ENCODE data around the gene HIVEP2.
A peak's percentile ranks its signal among the peaks of the same experiment; 100 is the strongest.

HIVEP2 gene

DNA sequence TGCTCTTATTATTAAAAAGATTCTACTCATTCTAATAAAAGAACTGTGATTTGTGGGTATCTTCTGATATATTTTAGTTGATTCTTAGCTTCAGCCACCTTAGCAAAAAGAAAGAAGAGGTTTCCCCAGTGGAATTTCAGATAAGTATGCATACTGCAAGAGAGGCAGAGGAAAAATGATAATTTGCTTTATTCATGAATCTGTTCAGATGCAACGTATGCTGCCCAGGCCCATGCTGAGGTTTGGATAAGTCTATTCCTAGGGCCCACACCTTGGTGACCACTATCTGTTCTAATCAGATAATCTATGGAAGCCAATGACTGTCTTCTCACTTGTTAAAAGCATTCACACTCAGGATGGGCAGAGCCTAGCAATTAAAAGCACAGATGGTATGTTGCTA is 194.0 kb downstream of the HIVEP2 start:
- peaks cover 13% of the 10 kb centered on the region for H3K4me1 Mint-ChIP-seq
- H3K27ac Mint-ChIP-seq = peak overlapping the region; percentile 54
- DNase-seq (ENCODE audit: low spot score in 2 of 2) (no peak), ATAC-seq (no peak)
- H3K9me3 Mint-ChIP-seq = no peaks in the 10 kb centered on the region
- H3K36me3 Mint-ChIP-seq = peaks cover 39% of the 10 kb centered on the region
- H3K4me3 Mint-ChIP-seq = no peak overlapping the region

DNA sequence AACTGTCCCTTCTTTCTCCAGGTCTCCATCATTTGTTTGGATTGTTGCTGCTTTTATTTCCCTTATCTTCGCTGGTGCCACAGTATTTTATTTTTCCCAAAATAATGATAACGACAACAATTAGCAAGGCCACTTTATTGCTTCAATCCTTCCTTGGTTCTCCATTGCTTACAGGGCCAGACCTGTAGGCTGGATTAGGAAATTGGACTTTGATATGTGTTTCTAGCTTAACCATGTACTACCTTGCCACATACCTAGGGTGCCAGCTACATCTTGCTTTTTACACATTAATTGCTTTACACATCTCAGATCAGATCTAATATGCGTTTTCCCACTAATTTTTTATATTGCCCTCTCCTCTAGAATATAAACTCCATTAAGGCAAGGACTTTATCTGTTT is 195.4 kb downstream of the HIVEP2 start:
- Mint-ChIP-seq H3K4me3 (no peak overlapping the region), H3K4me1 (peaks cover 6% of the 10 kb centered on the region), H3K27ac (peak overlapping the region; percentile 8), H3K9me3 (no peaks in the 10 kb centered on the region), H3K36me3 (peaks cover 25% of the 10 kb centered on the region)
- DNase-seq (ENCODE audit: low spot score in 2 of 2) (no peak), ATAC-seq (no peak)

DNA sequence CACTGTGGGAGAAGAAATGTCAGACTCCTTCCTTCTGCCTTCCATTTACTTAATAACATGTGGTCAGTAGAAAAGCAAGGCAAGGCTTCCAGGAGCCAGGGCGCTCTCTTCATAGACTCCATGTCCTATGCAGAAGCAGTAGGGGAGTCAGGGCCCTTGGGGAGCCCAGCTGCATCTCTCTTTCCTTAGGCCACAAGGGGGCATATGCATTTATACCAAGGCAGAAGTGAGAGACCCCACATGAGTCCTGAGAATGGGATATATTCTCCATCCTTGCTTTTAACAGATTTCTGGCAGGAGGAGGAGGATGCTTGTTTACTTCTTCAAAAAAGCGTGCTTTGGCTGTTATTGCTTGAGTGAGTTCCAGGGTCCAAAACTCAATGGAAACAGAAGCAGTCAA is 198.5 kb downstream of the HIVEP2 start:
- no peak overlapping the region for H3K27ac Mint-ChIP-seq
- ATAC-seq (peak; percentile 69), DNase-seq (ENCODE audit: low spot score in 2 of 2) (no peak)
- no peaks in the 10 kb centered on the region for H3K9me3 Mint-ChIP-seq
- no peaks in the 10 kb centered on the region for H3K36me3 Mint-ChIP-seq
- no peak overlapping the region for H3K4me3 Mint-ChIP-seq
- H3K4me1 Mint-ChIP-seq = peaks cover 6% of the 10 kb centered on the region

DNA sequence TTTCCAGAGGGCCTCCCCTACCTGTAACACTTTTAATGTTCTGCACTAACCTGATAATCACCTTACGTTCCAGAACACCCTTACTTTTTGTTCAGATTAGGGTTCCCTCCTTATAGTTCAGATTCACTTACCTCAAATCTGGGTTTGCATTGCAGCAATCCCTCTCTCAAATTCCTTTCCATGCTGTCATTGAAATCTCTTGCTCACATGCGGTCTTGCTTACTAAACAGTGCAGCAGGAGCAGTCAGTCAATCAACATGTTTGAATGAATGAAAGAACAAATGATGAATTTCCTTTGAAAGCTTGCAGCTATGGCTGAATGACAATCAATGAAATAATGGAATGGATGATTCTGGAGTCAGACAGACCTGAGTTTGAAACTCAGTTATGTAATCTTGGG is 200.1 kb downstream of the HIVEP2 start:
- Mint-ChIP-seq H3K4me3 (no peak overlapping the region), H3K36me3 (no peaks in the 10 kb centered on the region), H3K4me1 (peaks cover 6% of the 10 kb centered on the region), H3K9me3 (no peaks in the 10 kb centered on the region), H3K27ac (no peak overlapping the region)
- no peak for DNase-seq (ENCODE audit: low spot score in 2 of 2)
- no peak for ATAC-seq

DNA sequence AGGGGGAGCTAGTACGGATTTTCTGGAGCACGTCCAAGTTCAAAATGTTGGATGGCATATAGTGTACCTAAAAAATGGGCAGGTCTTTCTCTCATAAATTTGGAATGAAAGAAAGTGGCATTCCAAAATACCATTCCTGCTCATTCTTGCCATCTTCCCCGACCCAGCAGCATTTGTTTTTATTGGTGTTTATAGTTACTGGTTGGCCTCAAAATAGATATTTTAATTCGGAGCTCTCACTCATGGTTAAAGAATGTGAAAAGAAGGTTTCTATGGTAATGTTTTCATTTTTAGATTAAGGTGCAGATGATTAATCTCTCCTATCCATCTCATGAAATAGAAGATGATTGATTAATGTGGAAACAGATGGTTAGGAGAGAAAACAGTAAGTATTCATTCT is 204.5 kb downstream of the HIVEP2 start:
- Mint-ChIP-seq H3K27ac (no peak overlapping the region), H3K4me3 (no peak overlapping the region), H3K9me3 (no peaks in the 10 kb centered on the region), H3K36me3 (no peaks in the 10 kb centered on the region), H3K4me1 (no peaks in the 10 kb centered on the region)
- no peak for DNase-seq (ENCODE audit: low spot score in 2 of 2)
- ATAC-seq = no peak

DNA sequence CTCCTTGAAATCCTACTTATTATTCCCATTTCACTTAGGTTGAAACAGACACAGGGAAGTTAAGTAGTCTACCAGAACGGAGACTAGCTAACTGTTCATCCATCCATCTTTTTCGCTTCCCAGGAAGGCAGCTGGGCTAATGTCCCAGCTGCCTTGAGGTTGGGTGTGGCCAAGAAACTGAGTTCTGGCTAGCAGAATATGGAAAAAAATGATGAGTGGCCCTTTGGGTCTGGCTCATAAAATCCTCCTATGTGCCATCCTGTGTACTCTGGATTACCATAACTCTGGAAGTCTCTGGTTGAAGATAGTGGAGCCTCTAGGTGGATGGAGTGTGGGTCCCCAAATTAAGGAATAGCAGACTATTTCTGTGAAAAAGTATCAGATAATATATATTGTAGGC is 206.2 kb downstream of the HIVEP2 start:
- Mint-ChIP-seq H3K9me3 (no peaks in the 10 kb centered on the region), H3K4me1 (no peaks in the 10 kb centered on the region), H3K4me3 (no peak overlapping the region), H3K27ac (no peak overlapping the region), H3K36me3 (no peaks in the 10 kb centered on the region)
- DNase-seq (ENCODE audit: low spot score in 2 of 2) (no peak), ATAC-seq (no peak)

DNA sequence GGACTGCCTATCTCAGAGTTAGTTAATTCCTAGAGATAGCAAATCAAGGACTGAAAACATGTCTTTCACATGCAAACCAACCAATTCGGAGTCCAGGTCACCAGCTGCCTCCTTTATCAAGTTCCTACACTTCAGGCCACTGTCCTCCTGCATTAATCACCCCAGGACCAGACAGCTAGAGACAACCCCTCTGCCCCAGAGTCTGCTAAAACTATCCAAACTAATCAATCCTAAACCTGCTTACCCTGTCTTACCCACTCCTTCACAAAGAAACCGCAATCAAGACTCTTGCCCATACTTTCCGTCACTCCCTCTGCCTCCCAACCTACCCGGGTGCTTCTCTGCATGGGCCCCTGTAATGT is 207.0 kb downstream of the HIVEP2 start:
- H3K4me1 Mint-ChIP-seq = no peaks in the 10 kb centered on the region
- ATAC-seq (no peak), DNase-seq (ENCODE audit: low spot score in 2 of 2) (no peak)
- H3K27ac Mint-ChIP-seq = no peak overlapping the region
- no peak overlapping the region for H3K4me3 Mint-ChIP-seq
- no peaks in the 10 kb centered on the region for H3K9me3 Mint-ChIP-seq
- H3K36me3 Mint-ChIP-seq = no peaks in the 10 kb centered on the region

DNA sequence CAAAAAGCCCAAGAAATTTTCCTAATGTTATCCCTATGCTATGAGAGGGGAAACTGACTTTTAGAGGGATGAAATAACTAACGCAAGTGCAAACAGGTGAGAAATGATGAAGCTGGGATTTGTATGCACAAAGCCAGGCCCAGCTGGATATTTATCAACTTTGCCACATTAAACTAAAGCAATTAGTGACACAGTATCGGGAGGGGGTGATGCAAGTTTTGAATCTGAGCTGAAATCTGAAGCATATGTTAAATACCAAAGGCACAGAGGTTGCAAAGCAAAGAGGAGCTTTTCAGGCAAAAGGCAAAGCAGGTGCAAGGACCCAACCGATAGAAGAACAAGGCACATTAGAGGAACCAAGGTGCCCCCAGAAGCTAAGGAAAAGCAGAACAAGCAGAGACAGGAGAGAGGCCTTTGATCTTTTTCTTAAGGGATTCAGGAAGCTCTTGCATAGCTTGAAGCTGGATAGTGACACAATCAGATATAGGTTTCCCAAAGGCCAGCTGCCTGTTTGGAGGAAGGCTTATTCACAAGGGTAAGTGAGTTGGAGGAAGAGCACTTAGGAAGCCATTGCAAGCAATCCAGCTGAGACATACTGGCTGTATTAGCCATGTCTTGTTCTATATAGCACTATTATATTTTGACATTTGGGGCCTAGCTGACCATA is 207.5 kb downstream of the HIVEP2 start:
- H3K27ac Mint-ChIP-seq = no peak overlapping the region
- no peak for ATAC-seq

DNA sequence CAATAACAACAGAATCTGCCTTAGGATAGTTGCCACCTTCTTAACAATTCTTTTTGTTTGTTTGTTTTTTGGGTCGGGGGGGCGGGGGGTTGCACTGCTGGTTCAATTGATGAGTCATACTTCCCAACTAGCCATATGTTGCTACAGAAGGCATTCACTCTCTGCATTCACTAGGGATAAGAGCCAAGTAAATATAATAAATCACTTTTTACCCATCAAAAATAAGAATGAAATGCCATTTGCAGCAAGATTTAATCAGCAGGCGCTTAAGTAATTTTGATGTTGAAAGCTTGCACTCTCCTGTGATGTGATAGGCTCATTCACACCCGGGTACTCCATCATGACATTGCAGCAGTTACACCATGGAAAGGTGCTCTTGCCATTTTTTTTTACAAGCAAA is 209.8 kb downstream of the HIVEP2 start:
- ATAC-seq = no peak
- Mint-ChIP-seq H3K9me3 (no peaks in the 10 kb centered on the region), H3K4me3 (no peak overlapping the region), H3K27ac (no peak overlapping the region), H3K36me3 (no peaks in the 10 kb centered on the region), H3K4me1 (no peaks in the 10 kb centered on the region)
- DNase-seq (ENCODE audit: low spot score in 2 of 2) = no peak

More for the DNA sequence above, 207.5 kb downstream of the HIVEP2 start:
- Mint-ChIP-seq H3K4me3 (no peak overlapping the region), H3K36me3 (no peaks in the 10 kb centered on the region), H3K4me1 (no peaks in the 10 kb centered on the region), H3K9me3 (no peaks in the 10 kb centered on the region)
- DNase-seq (ENCODE audit: low spot score in 2 of 2) = no peak

DNA sequence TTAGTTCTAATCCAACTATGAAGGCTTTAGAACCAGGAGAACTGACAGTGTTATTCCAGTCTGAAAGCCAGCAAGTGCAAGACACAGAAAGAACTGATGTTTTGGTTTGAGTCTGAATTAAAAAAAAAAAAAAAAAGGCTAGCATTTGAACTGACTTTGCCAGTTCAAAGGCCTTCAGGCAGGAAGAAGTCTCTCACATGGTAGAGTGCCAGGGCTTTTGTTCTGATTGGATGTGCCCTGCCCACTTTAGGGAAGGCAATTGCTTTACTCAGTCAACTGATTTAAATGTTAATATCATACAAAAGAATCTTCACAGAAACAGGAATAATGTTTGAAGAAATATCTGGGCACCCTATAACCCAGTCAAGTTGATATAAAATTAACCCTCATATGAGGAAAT is 212.2 kb downstream of the HIVEP2 start:
- Mint-ChIP-seq H3K9me3 (no peaks in the 10 kb centered on the region), H3K36me3 (no peaks in the 10 kb centered on the region), H3K4me3 (no peak overlapping the region), H3K4me1 (no peaks in the 10 kb centered on the region), H3K27ac (no peak overlapping the region)
- ATAC-seq = no peak
- DNase-seq (ENCODE audit: low spot score in 2 of 2) = no peak

DNA sequence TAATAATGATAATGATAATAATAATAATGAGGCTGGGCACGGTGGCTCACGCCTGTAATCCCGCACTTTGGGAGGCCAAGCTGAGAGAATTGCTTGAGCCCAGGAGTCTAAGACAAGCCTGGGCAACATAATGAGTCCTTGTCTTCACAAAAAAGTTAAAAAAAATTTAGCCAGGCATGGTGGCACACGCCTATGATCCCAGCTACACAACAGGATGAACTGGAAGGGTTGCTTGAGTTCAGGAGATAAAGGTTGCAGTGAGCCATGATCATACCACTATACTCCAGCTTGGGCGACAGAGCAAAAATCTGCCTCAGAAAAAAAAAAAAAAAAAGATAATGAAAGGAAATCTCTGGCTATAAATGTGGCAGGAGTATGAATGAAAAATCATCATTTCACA is 213.4 kb downstream of the HIVEP2 start:
- no peaks in the 10 kb centered on the region for H3K4me1 Mint-ChIP-seq
- ATAC-seq (no peak), DNase-seq (ENCODE audit: low spot score in 2 of 2) (no peak)
- H3K36me3 Mint-ChIP-seq = no peaks in the 10 kb centered on the region
- no peak overlapping the region for H3K4me3 Mint-ChIP-seq
- H3K27ac Mint-ChIP-seq = no peak overlapping the region
- no peaks in the 10 kb centered on the region for H3K9me3 Mint-ChIP-seq

DNA sequence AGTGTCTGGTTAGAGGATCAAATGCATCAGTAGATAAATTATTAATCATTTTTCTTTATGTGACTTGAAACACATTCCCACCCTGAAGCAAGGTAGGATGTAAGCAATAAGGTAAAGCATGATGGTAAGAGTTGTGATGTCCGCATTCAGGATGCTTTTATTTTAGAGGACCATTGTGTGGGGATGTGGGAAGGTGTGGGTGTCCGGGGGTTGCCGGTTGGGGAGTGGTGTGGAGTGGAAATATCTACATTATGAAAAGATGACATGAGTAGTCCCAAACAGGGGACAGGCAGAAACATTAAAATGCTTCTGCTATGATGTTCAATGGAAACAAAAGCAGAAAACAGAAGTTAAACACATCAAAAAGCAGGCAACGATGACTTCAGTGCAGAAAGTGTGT is 215.4 kb downstream of the HIVEP2 start:
- H3K27ac Mint-ChIP-seq = no peak overlapping the region
- no peaks in the 10 kb centered on the region for H3K4me1 Mint-ChIP-seq
- ATAC-seq = no peak
- no peak for DNase-seq (ENCODE audit: low spot score in 2 of 2)
- no peaks in the 10 kb centered on the region for H3K9me3 Mint-ChIP-seq
- H3K36me3 Mint-ChIP-seq = no peaks in the 10 kb centered on the region
- H3K4me3 Mint-ChIP-seq = no peak overlapping the region

DNA sequence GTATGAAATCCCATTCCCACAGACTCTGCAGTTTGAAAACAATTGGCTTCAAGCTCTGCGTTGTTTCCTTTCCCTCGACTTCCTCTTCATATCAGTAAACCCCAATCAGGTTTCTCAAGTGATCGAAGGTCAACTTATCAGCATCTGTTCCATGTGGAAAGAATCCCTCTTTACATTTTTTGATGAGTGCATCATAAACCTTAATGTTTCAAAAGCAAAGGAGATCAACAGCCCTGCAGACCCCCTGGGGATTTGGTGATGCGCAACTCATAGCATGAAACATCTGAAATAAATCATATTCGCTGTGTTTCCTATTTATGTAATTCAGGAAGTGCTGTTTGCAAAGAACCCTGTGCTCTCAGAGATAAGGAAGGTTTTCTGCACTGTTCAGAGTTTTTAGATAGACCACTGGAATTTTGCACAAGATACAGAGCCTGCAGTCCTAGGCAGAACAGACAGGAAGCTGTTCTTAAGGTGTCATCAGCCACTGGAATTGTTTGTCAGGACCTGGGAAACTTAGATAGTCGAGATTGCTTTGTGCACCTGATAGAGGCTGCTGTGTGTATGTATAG is 216.0 kb downstream of the HIVEP2 start:
- H3K27ac Mint-ChIP-seq = no peak overlapping the region
- H3K9me3 Mint-ChIP-seq = no peaks in the 10 kb centered on the region
- no peak overlapping the region for H3K4me3 Mint-ChIP-seq
- DNase-seq (ENCODE audit: low spot score in 2 of 2) (no peak), ATAC-seq (no peak)
- no peaks in the 10 kb centered on the region for H3K36me3 Mint-ChIP-seq
- H3K4me1 Mint-ChIP-seq = no peaks in the 10 kb centered on the region

DNA sequence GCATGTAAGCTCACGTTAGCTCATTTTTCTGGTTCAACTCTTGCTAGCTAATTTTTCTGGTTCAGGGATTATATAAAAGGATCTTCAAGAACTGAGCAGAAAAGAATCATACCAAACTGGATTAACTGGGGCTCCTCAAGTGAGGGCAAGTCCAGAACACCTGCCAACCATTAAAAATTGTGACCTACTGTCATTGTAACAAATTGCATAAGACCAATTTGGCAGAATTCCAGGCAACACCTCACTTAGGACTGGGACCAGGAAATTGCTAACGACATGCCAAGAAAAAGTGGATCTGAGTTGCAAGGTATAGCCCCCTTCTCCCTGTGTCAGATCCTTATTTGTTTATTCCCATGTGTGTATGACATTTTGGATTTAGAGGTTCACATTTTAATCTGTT is 216.6 kb downstream of the HIVEP2 start:
- no peaks in the 10 kb centered on the region for H3K36me3 Mint-ChIP-seq
- no peaks in the 10 kb centered on the region for H3K9me3 Mint-ChIP-seq
- H3K27ac Mint-ChIP-seq = no peak overlapping the region
- no peaks in the 10 kb centered on the region for H3K4me1 Mint-ChIP-seq
- no peak overlapping the region for H3K4me3 Mint-ChIP-seq
- no peak for DNase-seq (ENCODE audit: low spot score in 2 of 2)
- ATAC-seq = no peak

DNA sequence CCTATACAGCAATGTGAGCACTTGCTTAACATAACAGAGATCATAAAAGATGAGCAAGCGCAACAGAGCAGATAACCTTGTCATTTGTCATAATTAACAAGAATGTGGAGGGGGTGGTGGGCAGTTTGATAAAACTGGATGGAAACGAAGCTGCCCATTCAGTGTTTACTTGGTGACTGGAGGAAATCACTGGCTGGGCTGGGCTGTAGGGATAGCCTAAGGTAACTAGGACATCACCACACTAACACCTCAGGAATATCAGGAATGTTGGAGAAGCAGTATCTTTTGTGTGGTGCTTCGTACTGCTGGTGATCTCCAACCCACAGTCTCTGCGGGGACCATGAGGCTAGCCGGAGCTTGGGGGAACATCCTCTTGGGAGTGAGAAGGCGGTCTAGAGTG is 218.4 kb downstream of the HIVEP2 start:
- ATAC-seq (no peak), DNase-seq (ENCODE audit: low spot score in 2 of 2) (no peak)
- Mint-ChIP-seq H3K4me1 (no peaks in the 10 kb centered on the region), H3K9me3 (no peaks in the 10 kb centered on the region), H3K27ac (no peak overlapping the region), H3K4me3 (no peak overlapping the region), H3K36me3 (no peaks in the 10 kb centered on the region)

DNA sequence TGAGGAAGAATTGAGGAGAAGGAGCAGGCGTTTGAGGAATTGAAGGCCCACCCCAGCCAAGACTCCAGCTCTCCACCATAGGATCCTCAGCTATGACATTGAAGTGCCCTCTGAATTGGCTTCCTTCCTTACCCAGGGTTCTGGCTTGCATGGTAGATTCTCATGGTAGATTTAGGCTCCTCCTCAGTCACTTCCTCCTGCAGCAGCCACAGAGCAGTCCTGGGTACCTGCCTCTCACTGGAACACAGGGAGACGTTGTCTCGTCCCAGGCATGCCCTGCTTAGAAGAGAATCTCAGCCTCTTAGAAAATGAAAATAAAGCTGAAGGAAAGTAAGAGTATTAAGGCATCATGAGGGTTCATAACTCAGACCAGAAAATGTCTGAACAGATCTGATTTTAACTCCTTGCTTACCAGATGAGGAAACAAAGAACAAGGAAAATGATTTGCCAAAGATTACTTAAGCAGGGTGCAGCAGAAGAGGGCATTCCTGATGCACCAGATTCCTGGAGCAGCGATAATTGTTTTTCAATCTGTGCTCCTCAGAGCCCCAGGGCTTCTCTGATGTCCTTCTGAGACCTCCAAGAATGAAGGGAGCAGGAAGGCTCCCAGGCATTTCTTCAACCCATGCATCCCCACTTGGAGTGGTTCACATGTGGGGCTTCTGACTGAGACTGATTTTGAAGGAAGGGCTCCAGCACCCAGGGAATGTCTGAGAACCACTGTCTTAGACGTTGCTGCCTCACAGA is 219.8 kb downstream of the HIVEP2 start:
- no peak overlapping the region for H3K4me3 Mint-ChIP-seq
- ATAC-seq = no peak

More for the DNA sequence above, 219.8 kb downstream of the HIVEP2 start:
- Mint-ChIP-seq H3K9me3 (peaks cover under 1% of the 10 kb centered on the region), H3K4me1 (no peaks in the 10 kb centered on the region), H3K27ac (no peak overlapping the region), H3K36me3 (no peaks in the 10 kb centered on the region)
- DNase-seq (ENCODE audit: low spot score in 2 of 2) = no peak

All from stimulated activated effector memory CD8-positive, alpha-beta T cell treated with anti-CD3 and anti-CD28 coated beads, Interleukin-12 subunit alpha, Interleukin-12 subunit beta, amount 100 ng/mL, for 72 hours (primary cell).